H1 (cell line): ENCODE results near the gene WDR12. TPM values are rescaled to one million over a fixed set of nuclear protein-coding genes. Genes with fewer than 3 reads are reported as not detected.

ENCODE experiments used
- CTCF ChIA-PET: fragments of 300-600 bp; sonication (Branson Sonifier 250); formaldehyde crosslinking; loops from one replicate; lab custom pipeline; 2021; ENCODE audit not compliant: partially characterized antibody; lab: Charles Lee
- POLR2A ChIA-PET: fragments of 300-600 bp; sonication (Branson Sonifier 250); formaldehyde crosslinking; loops from one replicate; lab custom pipeline; 2021; ENCODE audit warnings: inconsistent platforms; ENCODE audit not compliant: partially characterized antibody; lab: Charles Lee
- DNase-seq, 2 experiments: peaks; one replicate each; pipeline versions ENCODE4 v3.0.0 to v3.0.0-alpha.2; 2010 to 2022; ENCODE audit warnings: low spot score in 2 of 2, low read depth in 1 of 2, mixed read lengths in 1 of 2
- FAIRE-seq: peaks from 2 replicates; lab custom pipeline; 2011; peaks lifted over from hg19 to GRCh38; lab: Jason Lieb, UNC
- H2AFZ ChIP-seq: 2 replicates; pipeline ENCODE4 v1.8.1; 2012; ENCODE audit warnings: low read length, inconsistent platforms
- H2AK5ac ChIP-seq: 2 replicates; pipeline ENCODE4 v1.6.1; 2013; ENCODE audit warnings: low read depth, low read length
- H2BK120ac ChIP-seq: replicated peaks from 2 replicates; pipeline ENCODE3; 2013; ENCODE audit warnings: low read depth, low read length, inconsistent platforms
- H2BK12ac ChIP-seq: 2 replicates; pipeline ENCODE4 v1.6.1; 2013; ENCODE audit warnings: low read depth, low read length
- H2BK15ac ChIP-seq: 2 replicates; pipeline ENCODE4 v1.6.1; 2013; ENCODE audit warnings: low read length
- H2BK20ac ChIP-seq: 2 replicates; pipeline ENCODE4 v1.6.1; 2013; ENCODE audit warnings: low read length
- H2BK5ac ChIP-seq: 2 replicates; pipeline ENCODE4 v1.6.1; 2013; ENCODE audit warnings: low read depth, low read length
- H3K14ac ChIP-seq: 2 replicates; pipeline ENCODE4 v1.6.1; 2013; ENCODE audit warnings: inconsistent platforms; ENCODE audit not compliant: insufficient read length
- H3K18ac ChIP-seq: 2 replicates; pipeline ENCODE4 v1.6.1; 2013; ENCODE audit warnings: low read length; ENCODE audit errors: extremely low read depth
- H3K23ac ChIP-seq: 2 replicates; pipeline ENCODE4 v1.6.1; 2013; ENCODE audit warnings: inconsistent platforms; ENCODE audit not compliant: insufficient read length
- H3K23me2 ChIP-seq: 2 replicates; pipeline ENCODE4 v1.6.1; 2013; ENCODE audit warnings: low read depth, low read length
- H3K27ac ChIP-seq: 2 replicates; pipeline ENCODE4 v1.6.1; 2011; ENCODE audit warnings: low read depth, low read length, inconsistent platforms
- H3K27me3 ChIP-seq, 4 experiments: replicated peaks in 1 of 4; 1 replicate in 1 of 4; 2 replicates in 3 of 4; pipeline versions ENCODE4 v1.6.1 to v1.8.1; 2011 to 2013; ENCODE audit warnings: low read length in 3 of 4, mild to moderate bottlenecking in 3 of 4, inconsistent platforms in 2 of 4, mixed read lengths in 2 of 4, moderate library complexity in 1 of 4; ENCODE audit not compliant: control insufficient read depth in 3 of 4, insufficient read depth in 3 of 4; ENCODE audit errors: extremely low read depth in 1 of 4
- H3K36me3 ChIP-seq, 4 experiments: 2 replicates each; pipeline versions ENCODE4 v1.6.1 to v1.8.1; 2011 to 2013; ENCODE audit warnings: mild to moderate bottlenecking in 4 of 4, low read length in 3 of 4, moderate library complexity in 2 of 4, control low read depth in 1 of 4, inconsistent platforms in 1 of 4; ENCODE audit not compliant: insufficient read depth in 4 of 4, control insufficient read depth in 2 of 4
- H3K4ac ChIP-seq: replicated peaks from 2 replicates; pipeline ENCODE3; 2013; ENCODE audit warnings: low read length, low read depth, mixed read lengths, inconsistent platforms; ENCODE audit not compliant: insufficient read length
- H3K4me1 ChIP-seq, 4 experiments: replicated peaks in 1 of 4; 1 replicate in 1 of 4; 2 replicates in 3 of 4; pipeline versions ENCODE4 v1.6.1 to v1.8.1; 2011 to 2013; ENCODE audit warnings: low read length in 3 of 4, inconsistent platforms in 2 of 4, mixed read lengths in 1 of 4; ENCODE audit not compliant: insufficient read depth in 4 of 4, control insufficient read depth in 3 of 4
- H3K4me2 ChIP-seq, 2 experiments: 2 replicates each; pipeline versions ENCODE4 v1.6.1 to v1.8.1; 2011 to 2013; ENCODE audit warnings: low read depth in 2 of 2, low read length in 2 of 2, control low read depth in 1 of 2, inconsistent platforms in 1 of 2, mild to moderate bottlenecking in 1 of 2; ENCODE audit not compliant: insufficient read depth in 1 of 2
- H3K4me3 ChIP-seq, 4 experiments: fragments of 200-600, 300-600 bp in 1 of 4; sonication (generic), shearing (Covaris generic), sonication (Bioruptor Twin) in 1 of 4; 2 replicates each; pipeline versions ENCODE4 v1.5.1 to v1.8.1; 2011 to 2016; ENCODE audit warnings: low read length in 4 of 4, low read depth in 3 of 4, control low read depth in 2 of 4, inconsistent platforms in 2 of 4, mild to moderate bottlenecking in 2 of 4, mixed read lengths in 1 of 4, moderate library complexity in 1 of 4; ENCODE audit not compliant: insufficient read depth in 2 of 4; ENCODE audit errors: extremely low read depth in 1 of 4
- H3K56ac ChIP-seq: replicated peaks from 2 replicates; pipeline ENCODE3; 2013; ENCODE audit warnings: low read depth, mild to moderate bottlenecking, mixed read lengths, low read length, inconsistent platforms; ENCODE audit not compliant: insufficient read length
- H3K79me1 ChIP-seq: 2 replicates; pipeline ENCODE4 v1.6.1; 2013; ENCODE audit warnings: low read depth, low read length, control low read depth
- H3K79me2 ChIP-seq, 2 experiments: 2 replicates each; pipeline versions ENCODE4 v1.6.1 to v1.8.1; 2012 to 2013; ENCODE audit warnings: low read length in 2 of 2, mild to moderate bottlenecking in 2 of 2, inconsistent platforms in 1 of 2; ENCODE audit not compliant: insufficient read depth in 2 of 2, control insufficient read depth in 1 of 2
- H3K9ac ChIP-seq, 4 experiments: replicated peaks in 1 of 4; 1 replicate in 1 of 4; 2 replicates in 3 of 4; pipeline versions ENCODE4 v1.6.1 to v1.8.1; 2011 to 2013; ENCODE audit warnings: low read depth in 3 of 4, low read length in 3 of 4, control low read depth in 2 of 4, mild to moderate bottlenecking in 2 of 4, moderate library complexity in 2 of 4, inconsistent platforms in 1 of 4; ENCODE audit errors: extremely low read depth in 1 of 4
- H3K9me3 ChIP-seq, 2 experiments: 2 replicates each; pipeline versions ENCODE4 v1.6.1 to v1.8.1; 2012 to 2013; ENCODE audit warnings: mild to moderate bottlenecking in 2 of 2, moderate library complexity in 2 of 2, control low read depth in 1 of 2, inconsistent platforms in 1 of 2, low read depth in 1 of 2, low read length in 1 of 2, mixed read lengths in 1 of 2; ENCODE audit not compliant: insufficient read depth in 2 of 2
- H4K20me1 ChIP-seq, 2 experiments: replicated peaks in 1 of 2; 2 replicates each; pipeline versions ENCODE3 to v1.8.1; 2011 to 2013; ENCODE audit warnings: inconsistent platforms in 2 of 2, low read length in 2 of 2, mild to moderate bottlenecking in 1 of 2; ENCODE audit not compliant: insufficient read depth in 2 of 2, control insufficient read depth in 1 of 2
- H4K5ac ChIP-seq: 2 replicates; pipeline ENCODE4 v1.6.1; 2013; ENCODE audit warnings: low read length, low read depth, mixed read lengths, inconsistent platforms; ENCODE audit not compliant: insufficient read length
- H4K8ac ChIP-seq: 2 replicates; pipeline ENCODE4 v1.8.0; 2013; ENCODE audit warnings: mild to moderate bottlenecking, moderate library complexity, low read length, inconsistent platforms; ENCODE audit not compliant: insufficient read depth; ENCODE audit errors: extremely low read depth
- H4K91ac ChIP-seq: replicated peaks from 2 replicates; pipeline ENCODE3; 2013; ENCODE audit warnings: low read length, mixed read lengths, inconsistent platforms; ENCODE audit not compliant: insufficient read length
- ATF3 ChIP-seq: IDR thresholded peaks from 2 replicates; pipeline ENCODE4 v1.6.1; 2011; ENCODE audit warnings: low read depth, mild to moderate bottlenecking, low read length; ENCODE audit not compliant: insufficient read depth
- BACH1 ChIP-seq: IDR thresholded peaks from 2 replicates; pipeline ENCODE4 v1.6.1; 2012; ENCODE audit warnings: low read length, improper control_type of control experiment
- CREB1 ChIP-seq: IDR thresholded peaks from 2 replicates; pipeline ENCODE4 v1.6.1; 2012; ENCODE audit warnings: inconsistent platforms
- CTCF ChIP-seq, 3 experiments: IDR thresholded peaks; 1 replicate in 2 of 3; 2 replicates in 1 of 3; pipeline versions ENCODE4 v1.5.1 to v1.6.1; 2011; ENCODE audit warnings: low read length in 3 of 3, mild to moderate bottlenecking in 3 of 3, inconsistent platforms in 2 of 3, low read depth in 1 of 3, moderate library complexity in 1 of 3; ENCODE audit not compliant: insufficient read depth in 1 of 3; ENCODE audit errors: control extremely low read depth in 1 of 3
- MAX ChIP-seq: IDR thresholded peaks from 2 replicates; pipeline ENCODE4 v1.6.1; 2012; ENCODE audit warnings: inconsistent platforms
- POLR2A ChIP-seq, 2 experiments: IDR thresholded peaks; 1 replicate in 1 of 2; 2 replicates in 1 of 2; pipeline ENCODE4 v1.6.1; 2011; ENCODE audit warnings: low read depth in 2 of 2, low read length in 2 of 2, mild to moderate bottlenecking in 2 of 2; ENCODE audit errors: control extremely low read depth in 1 of 2
- RXRA ChIP-seq: IDR thresholded peaks from 2 replicates; pipeline ENCODE4 v1.6.1; 2011; ENCODE audit warnings: low read depth, mild to moderate bottlenecking, low read length, moderate library complexity; ENCODE audit not compliant: insufficient read depth
- SAP30 ChIP-seq: fragments of 300-600 bp; sonication (generic); IDR thresholded peaks from 2 replicates; pipeline ENCODE4 v1.7.1; 2012; ENCODE audit warnings: low read length, moderate library complexity, mild to moderate bottlenecking, inconsistent platforms; ENCODE audit not compliant: insufficient read depth, insufficient replicate concordance
- SIN3A ChIP-seq, 2 experiments: IDR thresholded peaks in 1 of 2; conservative IDR thresholded peaks in 1 of 2; 2 replicates each; pipeline ENCODE4 v1.6.1; 2011 to 2012; ENCODE audit warnings: low read length in 2 of 2, improper control_type of control experiment in 1 of 2, low read depth in 1 of 2, mild to moderate bottlenecking in 1 of 2
- USF2 ChIP-seq: IDR thresholded peaks from 2 replicates; pipeline ENCODE4 v1.6.1; 2011; ENCODE audit warnings: low read length, improper control_type of control experiment
- WGBS, 2 experiments: shearing (Covaris generic) in 1 of 2; methylation state at CpG; one replicate each; pipeline versions ENCODE4 v1.1.6 to v1.1.7; 2013 to 2015; ENCODE audit warnings: low lambda C conversion rate in 2 of 2, mixed read lengths in 2 of 2, inconsistent platforms in 1 of 2, low coverage in 1 of 2, missing lambda C conversion rate in 1 of 2; ENCODE audit not compliant: insufficient replicate concordance in 2 of 2, insufficient coverage in 1 of 2, insufficient read length in 1 of 2; ENCODE audit errors: extremely low coverage in 1 of 2, missing lambda C conversion rate in 1 of 2; 5-methylcytosine and 5-hydroxymethylcytosine counted together
- polyA plus RNA-seq, 7 experiments: library from polyadenylated mRNA; depleted of rRNA in 3 of 7; stranded (reverse) in 5 of 7; unstranded in 2 of 7; fragments of >200 nt in 5 of 7; fragments of 200-250 nt in 2 of 7; gene quantifications; 1 replicate in 5 of 7; 2 replicates in 1 of 7; 4 replicates in 1 of 7; pipeline versions ENCODE4 v1.2.1 to v1.2.3, GENCODE V29; 2011 to 2013; ENCODE audit warnings: missing spikeins in 2 of 7, mixed read lengths in 2 of 7
- total RNA-seq: library from RNA; stranded (reverse); fragmentation: NEBNext Ultra II Directional; extraction: Animal tissue kit (Norgen Biotek cat#: 25700); gene quantifications from 2 replicates; pipeline ENCODE4 v1.2.1, GENCODE V29; 2021

WDR12 gene
- total and polyA plus RNA-seq, 2 of the 8 experiments (the other 6 are each of a cell fraction or from before 2014, with no cell fraction given), result 25.0 to 183 TPM

GRCh38 chr2:202950592-202950991, 39.1 kb upstream of the WDR12 start:
- no peaks in the 10 kb centered on the region for H3K27me3 ChIP-seq
- H3K79me2 ChIP-seq, result no peaks in the 10 kb centered on the region
- H2BK20ac ChIP-seq, result no peak overlapping the region
- no peak overlapping the region for H3K4ac ChIP-seq
- H2BK12ac ChIP-seq, result no peak overlapping the region
- CTCF ChIA-PET, result interaction anchor here (0.6 kb wide), 1 partner anchor 494 kb away, joined by 3 read pairs; no protein-coding TSS in a partner anchor
- no peak overlapping the region for H3K56ac ChIP-seq
- H2AFZ ChIP-seq, result no peak overlapping the region
- whole genome bisulfite sequencing, 2 experiments, result 81% methylated on average over 2 of the region's 2 CpGs; no CpG with 5 or more reads in 1 of the 2 experiments
- DNase-seq (no peak), FAIRE-seq (no peak)
- H2BK15ac ChIP-seq, result no peak overlapping the region
- H3K79me1 ChIP-seq, result no peaks in the 10 kb centered on the region
- POLR2A ChIA-PET, result no interaction called here
- H3K4me3 ChIP-seq, result no peak overlapping the region
- H3K23me2 ChIP-seq, result no peaks in the 10 kb centered on the region
- H4K20me1 ChIP-seq, result no peaks in the 10 kb centered on the region
- no peak overlapping the region for H4K91ac ChIP-seq
- H3K27ac ChIP-seq, result no peak overlapping the region
- no peak overlapping the region for H2AK5ac ChIP-seq
- H3K9ac ChIP-seq, result no peak overlapping the region
- no peak overlapping the region for H4K8ac ChIP-seq
- H3K9me3 ChIP-seq, result peaks cover 2 to 6% of the 10 kb centered on the region in 2 experiments; a peak in 2 of 4 replicates
- H3K36me3 ChIP-seq, result no peaks in the 10 kb centered on the region
- no peak overlapping the region for H3K18ac ChIP-seq
- no peak overlapping the region for H3K4me2 ChIP-seq
- no peak overlapping the region for H3K23ac ChIP-seq
- no peak overlapping the region for H4K5ac ChIP-seq
- H3K4me1 ChIP-seq, result no peaks in the 10 kb centered on the region
- no peak overlapping the region for H3K14ac ChIP-seq
- H2BK120ac ChIP-seq, result no peak overlapping the region
- no peak overlapping the region for H2BK5ac ChIP-seq
- no peak for TF ChIP-seq BACH1
- TF ChIP-seq POLR2A (IDR thresholded peaks at IDR 0.05; ENCODE audit: control extremely low read depth in 1 of 2, low read depth in 2 of 2, low read length in 2 of 2), result no peak
- no peak for TF ChIP-seq ATF3
- TF ChIP-seq MAX, result no peak
- no peak for TF ChIP-seq CTCF (IDR thresholded peaks at IDR 0.05; ENCODE audit: control extremely low read depth in 1 of 3, insufficient read depth in 1 of 3, low read depth in 1 of 3, low read length in 3 of 3)
- TF ChIP-seq SAP30, result no peak
- TF ChIP-seq SIN3A (conservative IDR thresholded peaks at IDR 0.05 in 1 of 2, IDR thresholded peaks at IDR 0.05 in 1 of 2; ENCODE audit: low read depth in 1 of 2, low read length in 2 of 2), result no peak
- no peak for TF ChIP-seq CREB1
- no peak for TF ChIP-seq RXRA
- no peak for TF ChIP-seq USF2
